GM06990 (cell line): ENCODE results near the gene PKP2.

Source experiments
- DNase-seq: peaks from one replicate; pipeline ENCODE4 v3.0.0-alpha.2; 2011; ENCODE audit not compliant: insufficient read length; ENCODE audit errors: extremely low read depth
- H3K27me3 ChIP-seq: replicated peaks from 2 replicates; pipeline ENCODE4 v1.6.0; 2011; ENCODE audit warnings: low read length; ENCODE audit not compliant: control insufficient read depth, insufficient read depth
- H3K36me3 ChIP-seq: 2 replicates; pipeline ENCODE4 v1.5.1; 2011; ENCODE audit warnings: low read length; ENCODE audit not compliant: control insufficient read depth, insufficient read depth
- H3K4me3 ChIP-seq: replicated peaks from 2 replicates; pipeline ENCODE4 v1.5.1; 2011; ENCODE audit warnings: low read depth, mild to moderate bottlenecking, control low read depth, low read length
- CTCF ChIP-seq: IDR thresholded peaks from 2 replicates; pipeline ENCODE4 v1.5.1; 2011; ENCODE audit warnings: low read length, control low read depth, mild to moderate bottlenecking, inconsistent platforms; ENCODE audit not compliant: insufficient read depth, poor library complexity, severe bottlenecking

Gene PKP2

GRCh38 chr12:32743264-32743663 is 153.3 kb downstream of the PKP2 start:
- no peak for TF ChIP-seq CTCF
- peaks cover 3% of the 10 kb centered on the region for H3K36me3 ChIP-seq

GRCh38 chr12:32742133-32742532 is 154.4 kb downstream of the PKP2 start:
- peaks cover 2% of the 10 kb centered on the region; the same call in 1 of the 2 replicates for H3K36me3 ChIP-seq

More at GRCh38 chr12:32743264-32743663, 153.3 kb downstream of the PKP2 start:
- no peaks in the 10 kb centered on the region for H3K27me3 ChIP-seq
- no peak overlapping the region for H3K4me3 ChIP-seq
- no peak for DNase-seq

More at GRCh38 chr12:32742133-32742532, 154.4 kb downstream of the PKP2 start:
- H3K27me3 ChIP-seq: no peaks in the 10 kb centered on the region
- H3K4me3 ChIP-seq: no peak overlapping the region
- no peak for TF ChIP-seq CTCF
- DNase-seq: no peak
